ENCODE measurements around the gene VGLL4.

DNA sequence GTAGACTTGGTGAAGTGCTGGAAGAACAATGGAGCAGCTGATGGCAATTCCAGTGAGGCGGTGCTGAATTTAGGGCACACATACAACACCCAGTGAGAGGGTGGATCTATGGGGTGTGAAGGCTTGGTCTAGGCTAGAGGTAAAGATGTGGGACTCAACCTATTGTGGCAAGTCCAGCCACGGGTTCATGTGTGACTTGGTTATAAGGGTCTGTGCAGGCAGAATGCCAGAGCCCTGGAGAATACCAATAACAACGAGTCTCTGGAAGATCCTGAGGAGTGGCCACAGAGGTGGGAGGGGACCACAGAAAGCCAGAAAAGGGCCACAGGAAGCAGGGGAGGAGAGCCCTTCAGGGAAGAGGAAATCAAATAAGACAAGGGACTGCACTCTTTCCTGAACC, 55.0 kb downstream of the VGLL4 start:
- TF ChIP-seq, protein P1, sequence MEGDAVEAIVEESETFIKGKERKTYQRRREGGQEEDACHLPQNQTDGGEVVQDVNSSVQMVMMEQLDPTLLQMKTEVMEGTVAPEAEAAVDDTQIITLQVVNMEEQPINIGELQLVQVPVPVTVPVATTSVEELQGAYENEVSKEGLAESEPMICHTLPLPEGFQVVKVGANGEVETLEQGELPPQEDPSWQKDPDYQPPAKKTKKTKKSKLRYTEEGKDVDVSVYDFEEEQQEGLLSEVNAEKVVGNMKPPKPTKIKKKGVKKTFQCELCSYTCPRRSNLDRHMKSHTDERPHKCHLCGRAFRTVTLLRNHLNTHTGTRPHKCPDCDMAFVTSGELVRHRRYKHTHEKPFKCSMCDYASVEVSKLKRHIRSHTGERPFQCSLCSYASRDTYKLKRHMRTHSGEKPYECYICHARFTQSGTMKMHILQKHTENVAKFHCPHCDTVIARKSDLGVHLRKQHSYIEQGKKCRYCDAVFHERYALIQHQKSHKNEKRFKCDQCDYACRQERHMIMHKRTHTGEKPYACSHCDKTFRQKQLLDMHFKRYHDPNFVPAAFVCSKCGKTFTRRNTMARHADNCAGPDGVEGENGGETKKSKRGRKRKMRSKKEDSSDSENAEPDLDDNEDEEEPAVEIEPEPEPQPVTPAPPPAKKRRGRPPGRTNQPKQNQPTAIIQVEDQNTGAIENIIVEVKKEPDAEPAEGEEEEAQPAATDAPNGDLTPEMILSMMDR (conservative IDR thresholded peaks at IDR 0.05 in 1 of 2, IDR thresholded peaks at IDR 0.05 in 1 of 2; ENCODE audit: extremely low read depth in 1 of 2, insufficient read depth in 1 of 2, low read depth in 1 of 2, low read length in 2 of 2), result no peak
- no peak for TF ChIP-seq EZH2 (IDR thresholded peaks at IDR 0.05; ENCODE audit: borderline replicate concordance, low read length)

Measured in mammary epithelial cell (primary cell).